Kidney (tissue), 14 donors: ENCODE data around the gene ACOT8. TPM values are rescaled to one million over a fixed set of nuclear protein-coding genes. Genes with fewer than 3 reads are reported as not detected.
"Not testable (repeated sequence)": the region's sequence is repeated elsewhere in the genome, so short reads cannot be mapped to it uniquely, and the experiment has no call there.

ENCODE experiments used
- DNase-seq, 5 donors: peaks; one replicate each; pipeline ENCODE4 v3.0.0-alpha.2; 2013 to 2020
- FAIRE-seq: peaks from 2 replicates; lab custom pipeline; 2012; peaks lifted over from hg19 to GRCh38; lab: Jason Lieb, UNC
- H3K27ac ChIP-seq, 2 donors: one replicate each; pipeline ENCODE4 v1.7.0; 2013; ENCODE audit warnings: low read depth in 2 of 2, low read length in 2 of 2, inconsistent platforms in 1 of 2
- H3K27me3 ChIP-seq: one replicate; pipeline ENCODE4 v1.7.1; 2013; ENCODE audit warnings: low read length, inconsistent platforms; ENCODE audit not compliant: control insufficient read depth, insufficient read depth
- H3K36me3 ChIP-seq, 3 donors: one replicate each; pipeline versions ENCODE4 v1.7.0 to v1.7.1; 2013; ENCODE audit warnings: low read length in 3 of 3, control low read depth in 1 of 3, inconsistent platforms in 1 of 3; ENCODE audit not compliant: insufficient read depth in 3 of 3, control insufficient read depth in 2 of 3
- H3K4me1 ChIP-seq, 3 donors: one replicate each; pipeline versions ENCODE4 v1.7.0 to v1.7.1; 2013; ENCODE audit warnings: low read length in 3 of 3, inconsistent platforms in 1 of 3, low read depth in 1 of 3; ENCODE audit not compliant: control insufficient read depth in 2 of 3, insufficient read depth in 2 of 3
- H3K4me3 ChIP-seq, 3 donors: one replicate each; pipeline versions ENCODE4 v1.7.0 to v1.8.1; 2013; ENCODE audit warnings: low read length in 3 of 3, control low read depth in 1 of 3, inconsistent platforms in 1 of 3
- H3K9ac ChIP-seq, 3 donors: one replicate each; pipeline versions ENCODE4 v1.7.0 to v1.7.1; 2013; ENCODE audit warnings: low read length in 3 of 3, control low read depth in 1 of 3, inconsistent platforms in 1 of 3
- H3K9me3 ChIP-seq, 3 donors: one replicate each; pipeline versions ENCODE4 v1.7.0 to v1.7.1; 2013; ENCODE audit warnings: low read length in 3 of 3, control low read depth in 1 of 3, inconsistent platforms in 1 of 3; ENCODE audit not compliant: control insufficient read depth in 2 of 3, insufficient read depth in 1 of 3
- intact Hi-C: fragments of 100-400 bp; cut with DNase I; formaldehyde crosslinking; loops from one replicate; pipeline ENCODE4 v1.11.1; 2022
- polyA plus RNA-seq: library from polyadenylated mRNA; stranded (reverse); fragments of 350-450 nt; fragmentation: Illumina TruSeq; extraction: RNeasy Lipid Tissue Mini Kit (QIAGEN cat#74804); gene quantifications from one replicate; pipeline ENCODE4 v1.2.3, GENCODE V29; 2014; ENCODE audit warnings: low read depth, low replicate concordance; ENCODE audit not compliant: insufficient read depth
- total RNA-seq: library from RNA; stranded (reverse); fragmentation: NEBNext Ultra II Directional; extraction: Animal tissue kit (Norgen Biotek cat#: 25700); gene quantifications from one replicate; pipeline ENCODE4 v1.2.1, GENCODE V29; 2021
- TF ChIP-seq, protein P1 (sequence below): IDR thresholded peaks from 3 replicates; pipeline ENCODE4 v1.5.1; 2012; ENCODE audit warnings: mild to moderate bottlenecking, moderate library complexity, borderline replicate concordance; ENCODE audit not compliant: insufficient read depth; ENCODE audit errors: extremely low read depth
- donor health status: control.
- donor health status: control.
- donor health status: control.
- donor health status: control.
- donor health status: control.
- donor health status: DM: yes; HTN: yes; CAD: no.
- donor health status: Normal renal cell carcinoma (clear cell type).

ACOT8 gene
- total and polyA plus RNA-seq, 2 donors from 2014 or later: 22.1 to 71.0 TPM

DNA sequence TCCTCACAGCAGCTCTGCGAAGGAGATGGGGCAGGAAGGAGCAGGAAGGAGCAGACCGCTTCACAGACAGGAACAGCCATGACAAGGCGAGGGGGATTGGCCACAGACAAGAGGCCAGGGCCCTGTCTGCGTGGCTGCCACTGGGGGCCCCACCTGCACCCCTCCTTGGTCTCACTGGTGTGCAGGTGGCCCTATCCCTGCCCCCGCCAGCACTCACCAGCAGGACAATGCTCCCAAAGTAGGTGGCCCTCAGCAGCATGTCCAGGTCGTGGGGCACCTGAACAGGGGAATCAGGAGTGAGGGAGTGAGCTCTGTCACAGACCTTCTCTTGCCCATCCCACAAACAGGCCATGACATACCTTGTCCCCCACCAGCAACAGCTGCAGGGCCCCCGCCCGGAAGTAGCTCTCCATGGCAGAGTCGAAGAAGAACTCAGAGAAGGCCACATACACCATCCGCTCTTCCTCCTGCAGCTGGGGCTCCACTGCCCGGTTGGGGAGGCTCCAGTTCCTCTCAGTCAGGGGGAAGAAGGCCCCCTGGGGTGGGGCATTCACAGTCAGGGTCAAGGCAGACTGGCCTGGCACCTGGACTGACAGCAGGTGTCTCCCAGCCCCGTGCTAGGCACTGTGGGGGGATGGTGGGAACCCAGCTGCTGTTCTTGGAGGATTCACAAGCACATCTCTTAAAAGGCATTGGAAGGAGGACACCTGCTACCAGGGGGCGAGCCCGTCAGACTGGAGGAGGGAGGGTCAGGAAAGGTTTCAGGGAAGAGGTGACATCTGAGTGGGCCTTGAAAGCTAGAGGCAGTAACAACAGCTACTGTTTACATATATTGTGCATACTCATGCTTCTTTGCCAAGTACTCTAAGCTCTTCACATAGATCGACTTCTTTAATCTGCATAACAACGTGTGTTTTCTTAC is 47.7 kb upstream of the ACOT8 start:
- no peak overlapping the region for H3K9ac ChIP-seq
- H3K27me3 ChIP-seq: no peaks in the 10 kb centered on the region
- intact Hi-C loops: no loop called here
- H3K9me3 ChIP-seq: no peaks in the 10 kb centered on the region
- H3K4me3 ChIP-seq: no peak overlapping the region
- DNase-seq: peak in 1 of 5 donors; percentile 70
- H3K36me3 ChIP-seq: no peaks in the 10 kb centered on the region
- H3K4me1 ChIP-seq: no peaks in the 10 kb centered on the region
- H3K27ac ChIP-seq: no peak overlapping the region
- no peak for FAIRE-seq
- TF ChIP-seq, protein P1, sequence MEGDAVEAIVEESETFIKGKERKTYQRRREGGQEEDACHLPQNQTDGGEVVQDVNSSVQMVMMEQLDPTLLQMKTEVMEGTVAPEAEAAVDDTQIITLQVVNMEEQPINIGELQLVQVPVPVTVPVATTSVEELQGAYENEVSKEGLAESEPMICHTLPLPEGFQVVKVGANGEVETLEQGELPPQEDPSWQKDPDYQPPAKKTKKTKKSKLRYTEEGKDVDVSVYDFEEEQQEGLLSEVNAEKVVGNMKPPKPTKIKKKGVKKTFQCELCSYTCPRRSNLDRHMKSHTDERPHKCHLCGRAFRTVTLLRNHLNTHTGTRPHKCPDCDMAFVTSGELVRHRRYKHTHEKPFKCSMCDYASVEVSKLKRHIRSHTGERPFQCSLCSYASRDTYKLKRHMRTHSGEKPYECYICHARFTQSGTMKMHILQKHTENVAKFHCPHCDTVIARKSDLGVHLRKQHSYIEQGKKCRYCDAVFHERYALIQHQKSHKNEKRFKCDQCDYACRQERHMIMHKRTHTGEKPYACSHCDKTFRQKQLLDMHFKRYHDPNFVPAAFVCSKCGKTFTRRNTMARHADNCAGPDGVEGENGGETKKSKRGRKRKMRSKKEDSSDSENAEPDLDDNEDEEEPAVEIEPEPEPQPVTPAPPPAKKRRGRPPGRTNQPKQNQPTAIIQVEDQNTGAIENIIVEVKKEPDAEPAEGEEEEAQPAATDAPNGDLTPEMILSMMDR: no peak

DNA sequence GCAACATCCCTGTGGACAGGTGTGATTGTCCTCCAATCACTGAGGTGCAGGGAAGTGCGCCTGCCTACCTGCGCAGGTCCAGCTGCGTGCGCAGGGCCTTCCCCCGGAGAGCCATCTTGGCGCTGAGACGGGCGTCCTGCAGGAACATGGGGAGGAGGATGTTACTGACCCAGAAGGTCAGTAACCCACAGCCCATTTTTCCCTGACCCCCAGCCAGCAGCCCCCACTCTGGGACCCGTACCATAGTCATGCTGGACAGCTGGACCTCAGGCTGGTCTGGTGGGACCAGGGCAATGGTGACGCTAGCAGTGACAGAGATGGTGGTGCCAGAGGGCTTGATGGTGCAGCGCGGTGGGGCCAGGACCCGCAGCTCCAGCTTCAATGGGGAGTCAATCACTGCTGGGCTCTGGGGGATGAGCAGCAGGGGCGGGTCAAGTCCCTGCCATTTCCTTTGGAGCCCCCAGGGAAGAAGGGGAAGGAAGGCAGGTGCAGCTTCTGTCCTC is 45.1 kb upstream of the ACOT8 start:
- Histone ChIP-seq H3K4me1 (no peaks in the 10 kb centered on the region), H3K9ac (no peak overlapping the region), H3K9me3 (no peaks in the 10 kb centered on the region), H3K36me3 (peaks cover 5 to 12% (median 7%) of the 10 kb centered on the region in 3 donors), H3K27ac (no peak overlapping the region), H3K27me3 (no peaks in the 10 kb centered on the region), H3K4me3 (no peak overlapping the region)
- intact Hi-C loops: no loop called here
- FAIRE-seq (no peak), DNase-seq (peak in 1 of 5 donors; percentile 70)
- TF ChIP-seq, protein P1: no peak

DNA sequence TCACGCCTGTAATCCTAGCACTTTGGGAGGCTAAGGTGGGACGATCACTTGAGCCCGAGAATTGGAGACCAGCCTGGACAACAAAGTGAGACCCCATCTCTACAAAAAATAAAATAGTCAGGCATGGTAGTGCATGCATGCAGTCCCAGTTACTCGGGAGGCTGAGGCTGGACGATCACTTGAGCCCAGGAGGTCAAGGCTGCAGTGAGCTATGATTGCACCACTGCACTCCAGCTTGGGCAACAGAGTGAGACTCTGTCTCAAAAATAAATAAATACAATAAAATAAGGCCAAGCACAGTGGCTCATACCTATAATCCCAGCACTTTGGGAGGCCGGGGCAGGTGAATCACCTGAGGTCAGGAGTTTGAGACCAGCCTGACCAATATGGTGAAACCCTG is 44.1 kb upstream of the ACOT8 start:
- intact Hi-C loops, H3K9ac ChIP-seq, FAIRE-seq, H3K9me3 ChIP-seq, H3K4me3 ChIP-seq, H3K4me1 ChIP-seq, H3K27ac ChIP-seq, H3K27me3 ChIP-seq: not testable (repeated sequence)
- DNase-seq: peak in 1 of 5 donors; percentile 15
- H3K36me3 ChIP-seq: peaks cover 5 to 18% (median 9%) of the 10 kb centered on the region in 3 donors
